ENCODE results near the gene TROAP. TPM values are rescaled to one million over a fixed set of nuclear protein-coding genes. Genes with fewer than 3 reads are reported as not detected.

TROAP gene
- total and polyA plus RNA-seq, 4 donors = 0.97 to 17.5 (median 2.0) TPM; not detected in 1

DNA sequence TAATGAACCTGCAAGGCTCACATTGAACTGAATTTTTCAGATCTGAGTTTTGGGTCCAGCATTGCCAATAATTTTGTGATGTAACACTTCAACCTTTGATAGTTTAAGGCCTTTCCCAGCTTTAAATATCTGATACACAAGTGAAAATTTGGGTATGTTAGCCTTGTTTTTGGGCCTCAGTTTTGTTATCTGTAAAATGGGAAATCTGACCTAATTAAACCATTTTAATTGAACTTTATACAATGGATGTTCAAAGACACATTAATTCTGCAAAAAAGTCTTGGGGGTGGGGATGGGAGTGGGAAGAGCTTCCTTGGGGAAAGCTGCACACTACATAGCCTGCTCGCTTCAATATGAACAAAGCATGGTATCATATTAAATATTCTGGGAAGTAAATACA, 39.0 kb downstream of the TROAP start:
- no peak for DNase-seq (ENCODE audit: low spot score)
- WGBS = 99% methylated on average over 1 of the region's 1 CpG
- no peak overlapping the region for H3K4me3 ChIP-seq (ENCODE audit: low read depth in 1 of 3, low read length in 3 of 3)
- H3K27ac ChIP-seq (ENCODE audit: low read depth in 1 of 2, low read length in 2 of 2) = no peak overlapping the region
- TF ChIP-seq TAF1 (conservative IDR thresholded peaks at IDR 0.05) (no peak), GABPA (IDR thresholded peaks at IDR 0.05 in 1 of 2, conservative IDR thresholded peaks at IDR 0.05 in 1 of 2) (no peak), CTCF (IDR thresholded peaks at IDR 0.05; ENCODE audit: low read depth, low read length, missing input control) (no peak), NR2F2 (IDR thresholded peaks at IDR 0.05) (no peak), JUND (IDR thresholded peaks at IDR 0.05) (no peak), HNF4A (conservative IDR thresholded peaks at IDR 0.05) (no peak), YY1 (IDR thresholded peaks at IDR 0.05) (no peak), REST (IDR thresholded peaks at IDR 0.05) (no peak), RXRA (IDR thresholded peaks at IDR 0.05) (no peak), HNF4G (IDR thresholded peaks at IDR 0.05) (no peak), EGR1 (IDR thresholded peaks at IDR 0.05; ENCODE audit: low read depth in 2 of 2) (no peak), FOXA2 (IDR thresholded peaks at IDR 0.05) (no peak), RAD21 (IDR thresholded peaks at IDR 0.05) (no peak), SP1 (IDR thresholded peaks at IDR 0.05) (no peak), FOXA1 (IDR thresholded peaks at IDR 0.05) (no peak)
- TF ChIP-seq, protein P1, sequence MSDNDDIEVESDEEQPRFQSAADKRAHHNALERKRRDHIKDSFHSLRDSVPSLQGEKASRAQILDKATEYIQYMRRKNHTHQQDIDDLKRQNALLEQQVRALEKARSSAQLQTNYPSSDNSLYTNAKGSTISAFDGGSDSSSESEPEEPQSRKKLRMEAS (IDR thresholded peaks at IDR 0.05) = no peak
- TF ChIP-seq, protein P2, sequence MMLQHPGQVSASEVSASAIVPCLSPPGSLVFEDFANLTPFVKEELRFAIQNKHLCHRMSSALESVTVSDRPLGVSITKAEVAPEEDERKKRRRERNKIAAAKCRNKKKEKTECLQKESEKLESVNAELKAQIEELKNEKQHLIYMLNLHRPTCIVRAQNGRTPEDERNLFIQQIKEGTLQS (IDR thresholded peaks at IDR 0.05) = no peak
- TF ChIP-seq, protein P3, sequence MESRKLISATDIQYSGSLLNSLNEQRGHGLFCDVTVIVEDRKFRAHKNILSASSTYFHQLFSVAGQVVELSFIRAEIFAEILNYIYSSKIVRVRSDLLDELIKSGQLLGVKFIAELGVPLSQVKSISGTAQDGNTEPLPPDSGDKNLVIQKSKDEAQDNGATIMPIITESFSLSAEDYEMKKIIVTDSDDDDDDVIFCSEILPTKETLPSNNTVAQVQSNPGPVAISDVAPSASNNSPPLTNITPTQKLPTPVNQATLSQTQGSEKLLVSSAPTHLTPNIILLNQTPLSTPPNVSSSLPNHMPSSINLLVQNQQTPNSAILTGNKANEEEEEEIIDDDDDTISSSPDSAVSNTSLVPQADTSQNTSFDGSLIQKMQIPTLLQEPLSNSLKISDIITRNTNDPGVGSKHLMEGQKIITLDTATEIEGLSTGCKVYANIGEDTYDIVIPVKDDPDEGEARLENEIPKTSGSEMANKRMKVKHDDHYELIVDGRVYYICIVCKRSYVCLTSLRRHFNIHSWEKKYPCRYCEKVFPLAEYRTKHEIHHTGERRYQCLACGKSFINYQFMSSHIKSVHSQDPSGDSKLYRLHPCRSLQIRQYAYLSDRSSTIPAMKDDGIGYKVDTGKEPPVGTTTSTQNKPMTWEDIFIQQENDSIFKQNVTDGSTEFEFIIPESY (IDR thresholded peaks at IDR 0.05) = no peak
- H3K9me3 ChIP-seq (ENCODE audit: control insufficient read depth in 4 of 4, low read length in 3 of 4) = no peaks in the 10 kb centered on the region
- no peaks in the 10 kb centered on the region for H3K27me3 ChIP-seq (ENCODE audit: control insufficient read depth in 4 of 4, insufficient read depth in 4 of 4, low read length in 3 of 4)
- H3K4me1 ChIP-seq (ENCODE audit: control insufficient read depth in 4 of 4, insufficient read depth in 4 of 4, low read length in 3 of 4) = peaks cover 0 to 7% (median 4%) of the 10 kb centered on the region in 4 donors
- no peaks in the 10 kb centered on the region for H3K36me3 ChIP-seq (ENCODE audit: control insufficient read depth in 4 of 4, insufficient read depth in 3 of 4, low read depth in 1 of 4, low read length in 3 of 4)
- H3K9ac ChIP-seq (ENCODE audit: low read depth in 1 of 2, low read length in 2 of 2) = no peak overlapping the region

Measured in liver (tissue), 9 donors.